HFFc6 (cell line): Measurements from ENCODE around the gene DNAJC16. TPM values are rescaled to one million over a fixed set of nuclear protein-coding genes. Genes with fewer than 3 reads are reported as not detected.

Source experiments
- DNase-seq: peaks from one replicate; pipeline ENCODE4 v3.0.0-alpha.2; 2018
- H3K27ac Mint-ChIP-seq: 2 replicates; pipeline ENCODE4 v1.8.0; 2020; ENCODE audit warnings: mild to moderate bottlenecking, mixed read lengths
- H3K27me3 Mint-ChIP-seq: 2 replicates; pipeline ENCODE4 v1.8.0; 2021; ENCODE audit warnings: mild to moderate bottlenecking, moderate library complexity, mixed read lengths; ENCODE audit not compliant: insufficient read depth
- H3K36me3 Mint-ChIP-seq: 2 replicates; pipeline ENCODE4 v1.8.0; 2021; ENCODE audit warnings: low read depth, mixed read lengths
- H3K4me1 Mint-ChIP-seq: 2 replicates; pipeline ENCODE4 v1.8.0; 2020; ENCODE audit warnings: low read depth, mixed read lengths
- H3K4me3 Mint-ChIP-seq: 2 replicates; pipeline ENCODE4 v1.8.0; 2020; ENCODE audit warnings: mild to moderate bottlenecking, moderate library complexity, mixed read lengths
- H3K9me3 Mint-ChIP-seq: 2 replicates; pipeline ENCODE4 v1.8.0; 2020; ENCODE audit warnings: mild to moderate bottlenecking, mixed read lengths
- CTCF ChIP-seq: fragments of 200-600 bp; sonication (generic); IDR thresholded peaks from 2 replicates; pipeline ENCODE4 v1.5.0; 2021; ENCODE audit warnings: antibody characterized with exemption, mild to moderate bottlenecking
- total RNA-seq, 6 experiments: library from RNA; stranded (reverse); fragmentation: NEBNext Ultra II Directional; extraction: Animal tissue kit (Norgen Biotek cat#: 25700); gene quantifications; 2 replicates in 1 of 6; 3 replicates in 5 of 6; pipeline ENCODE4 v1.2.3, GENCODE V29; 2021

Gene DNAJC16
- total RNA-seq, 6 experiments from 2014 or later = 21.5 to 26.5 (median 22.8) TPM

GRCh38 chr1:15624133-15624714, 97.6 kb downstream of the DNAJC16 start:
- Mint-ChIP-seq H3K27ac (no peak overlapping the region), H3K9me3 (no peaks in the 10 kb centered on the region), H3K4me3 (no peak overlapping the region), H3K27me3 (no peaks in the 10 kb centered on the region), H3K4me1 (peaks cover 68% of the 10 kb centered on the region), H3K36me3 (peaks cover 16% of the 10 kb centered on the region)
- DNase-seq = no peak
- no peak for TF ChIP-seq CTCF

GRCh38 chr1:15625056-15625917, 98.6 kb downstream of the DNAJC16 start:
- Mint-ChIP-seq H3K27ac (no peak overlapping the region), H3K9me3 (no peaks in the 10 kb centered on the region), H3K36me3 (peaks cover 20% of the 10 kb centered on the region), H3K27me3 (no peaks in the 10 kb centered on the region), H3K4me3 (no peak overlapping the region), H3K4me1 (peaks cover 60% of the 10 kb centered on the region)
- no peak for TF ChIP-seq CTCF
- no peak for DNase-seq

Other genes starting within 250 kb of the DNAJC16 start
- gene EFHD2, start 117.0 kb upstream of the DNAJC16 start, total RNA-seq = 10 to 100 TPM; 41.2 to 67.2 (median 65.3) TPM
- not detected for gene CTRC, start 88.4 kb upstream of the DNAJC16 start, total RNA-seq
- not detected for gene CELA2A, start 70.1 kb upstream of the DNAJC16 start, total RNA-seq
- gene CELA2B, start 50.7 kb upstream of the DNAJC16 start, total RNA-seq = not detected
- gene CASP9, start 2.6 kb upstream of the DNAJC16 start, total RNA-seq = 1 to 10 TPM; 7.2 to 8.9 (median 7.8) TPM
- gene AGMAT, start 58.2 kb downstream of the DNAJC16 start, total RNA-seq = under 1 TPM in 3 of 6 experiments, not detected in 3; 0.07 to 0.14 (median 0.09) TPM
- gene DDI2, start 90.6 kb downstream of the DNAJC16 start, total RNA-seq = 10 to 100 TPM; 11.6 to 15.3 (median 13.3) TPM
- 10 to 100 TPM; 61.5 to 70.5 (median 66.0) TPM for gene PLEKHM2, start 157.5 kb downstream of the DNAJC16 start, total RNA-seq
- under 1 TPM; 0.26 to 0.68 (median 0.43) TPM for gene SLC25A34, start 209.4 kb downstream of the DNAJC16 start, total RNA-seq
- not detected for gene TMEM82, start 215.7 kb downstream of the DNAJC16 start, total RNA-seq
- gene FBLIM1, start 231.9 kb downstream of the DNAJC16 start, total RNA-seq = 100 to 1,000 TPM in 4 of 6 experiments, 10 to 100 TPM in 2; 98.4 to 127 (median 110) TPM